HepG2 (cell line): ENCODE results near the gene NINL. TPM values are rescaled to one million over a fixed set of nuclear protein-coding genes. Genes with fewer than 3 reads are reported as not detected.

ENCODE experiments used
- AGO1 ChIP-seq: fragments of 200-400 bp; formaldehyde crosslinking; IDR thresholded peaks from 2 replicates; pipeline ENCODE4 v1.6.1; 2017; ENCODE audit warnings: mild to moderate bottlenecking, low read depth, low read length, moderate library complexity; ENCODE audit not compliant: poor library complexity, severe bottlenecking
- CBX2 ChIP-seq, 2 experiments: fragments of 200-600 bp in 1 of 2; sonication (generic); formaldehyde crosslinking in 1 of 2; IDR thresholded peaks; 2 replicates each; pipeline versions ENCODE4 v1.7.0 to v1.8.1; 2018 to 2022; ENCODE audit warnings: low read depth in 2 of 2, low read length in 1 of 2, mild to moderate bottlenecking in 1 of 2, missing genetic modification reagents in 1 of 2
- EP300 ChIP-seq, 3 experiments: sonication (generic) in 1 of 3; formaldehyde crosslinking in 1 of 3; IDR thresholded peaks; 2 replicates each; pipeline versions ENCODE4 v1.5.1 to v1.6.1; 2011 to 2020; ENCODE audit warnings: low read depth in 2 of 3, low read length in 2 of 3, borderline replicate concordance in 1 of 3, improper control_type of control experiment in 1 of 3, mild to moderate bottlenecking in 1 of 3, missing genetic modification reagents in 1 of 3, moderate library complexity in 1 of 3
- ETS1 ChIP-seq: sonication (generic); formaldehyde crosslinking; IDR thresholded peaks from 2 replicates; pipeline ENCODE4 v1.4.0; 2020; ENCODE audit warnings: missing genetic modification reagents
- FOXA3 ChIP-seq: IDR thresholded peaks from 2 replicates; pipeline ENCODE4 v1.6.1; 2016; ENCODE audit warnings: missing genetic modification reagents, missing compliant biosample characterization
- FOXK2 ChIP-seq: fragments of 450-650 bp; IDR thresholded peaks from 2 replicates; pipeline ENCODE4 v1.6.1; 2016
- FOXM1 ChIP-seq: sonication (generic); formaldehyde crosslinking; IDR thresholded peaks from 2 replicates; pipeline ENCODE4 v1.5.0; 2020; ENCODE audit warnings: missing genetic modification reagents
- HIVEP1 ChIP-seq: sonication (generic); formaldehyde crosslinking; IDR thresholded peaks from 2 replicates; pipeline ENCODE4 v1.4.0; 2020; ENCODE audit warnings: mild to moderate bottlenecking, missing genetic modification reagents
- JARID2 ChIP-seq: sonication (generic); formaldehyde crosslinking; IDR thresholded peaks from 2 replicates; pipeline ENCODE4 v1.8.1; 2023; ENCODE audit warnings: missing genetic modification reagents, inconsistent platforms; ENCODE audit not compliant: insufficient replicate concordance
- KLF9 ChIP-seq: IDR thresholded peaks from 2 replicates; pipeline ENCODE4 v1.6.1; 2016; ENCODE audit warnings: low read depth
- PATZ1 ChIP-seq: sonication (generic); formaldehyde crosslinking; IDR thresholded peaks from 2 replicates; pipeline ENCODE4 v1.4.0; 2020; ENCODE audit warnings: missing genetic modification reagents
- SMARCC2 ChIP-seq: fragments of 450-650 bp; IDR thresholded peaks from 2 replicates; pipeline ENCODE4 v1.6.1; 2017; ENCODE audit warnings: antibody characterized with exemption, mild to moderate bottlenecking
- TEAD2 ChIP-seq: sonication (generic); formaldehyde crosslinking; IDR thresholded peaks from 2 replicates; pipeline ENCODE4 v1.9.0; 2021; ENCODE audit warnings: missing genetic modification reagents
- TFDP1 ChIP-seq: IDR thresholded peaks from 2 replicates; pipeline ENCODE4 v1.6.1; 2016; ENCODE audit warnings: missing compliant biosample characterization, missing genetic modification reagents, borderline replicate concordance
- ZBTB7A ChIP-seq: sonication (generic); formaldehyde crosslinking; IDR thresholded peaks from 2 replicates; pipeline ENCODE4 v1.8.0; 2022; ENCODE audit warnings: mild to moderate bottlenecking, missing genetic modification reagents
- ZKSCAN5 ChIP-seq: sonication (generic); formaldehyde crosslinking; IDR thresholded peaks from 2 replicates; pipeline ENCODE4 v1.5.1; 2020; ENCODE audit warnings: mild to moderate bottlenecking, missing genetic modification reagents
- ZNF33A ChIP-seq: sonication (generic); formaldehyde crosslinking; IDR thresholded peaks from 2 replicates; pipeline ENCODE4 v1.5.1; 2020; ENCODE audit warnings: missing genetic modification reagents, mild to moderate bottlenecking, moderate library complexity, borderline replicate concordance
- ZNF567 ChIP-seq: sonication (generic); formaldehyde crosslinking; IDR thresholded peaks from 2 replicates; pipeline ENCODE4 v1.8.1; 2023; ENCODE audit warnings: mild to moderate bottlenecking, missing genetic modification reagents, borderline replicate concordance
- ZNF639 ChIP-seq: conservative IDR thresholded peaks from 2 replicates; pipeline ENCODE4 v1.6.1; 2018; ENCODE audit warnings: missing genetic modification reagents
- ZNF687 ChIP-seq: sonication (generic); formaldehyde crosslinking; IDR thresholded peaks from 2 replicates; pipeline ENCODE4 v1.5.1; 2020; ENCODE audit warnings: mild to moderate bottlenecking, missing genetic modification reagents, moderate library complexity
- ZNF713 ChIP-seq: sonication (generic); formaldehyde crosslinking; IDR thresholded peaks from 2 replicates; pipeline ENCODE4 v1.4.0; 2020; ENCODE audit warnings: mild to moderate bottlenecking, missing genetic modification reagents
- polyA plus RNA-seq, 8 experiments: library from polyadenylated mRNA; depleted of rRNA in 3 of 8; stranded (reverse) in 7 of 8; unstranded in 1 of 8; fragments of >200 nt; fragmentation: Illumina TruSeq in 4 of 8; extraction: Trizol in 4 of 8; gene quantifications; 2 replicates each; pipeline versions ENCODE4 v1.2.1 to v1.2.3, GENCODE V29; 2011 to 2016; ENCODE audit warnings: low read depth in 4 of 8, missing spikeins in 1 of 8, mixed read lengths in 1 of 8; ENCODE audit not compliant: insufficient read depth in 1 of 8
- total RNA-seq, 5 experiments: library from RNA; depleted of rRNA; stranded (reverse); fragments of >200 nt; fragmentation: Illumina TruSeq; extraction: Trizol; gene quantifications; 2 replicates each; pipeline ENCODE4 v1.2.3, GENCODE V29; 2016; ENCODE audit warnings: low read depth in 1 of 5

Gene NINL
- total and polyA plus RNA-seq, 2 of the 13 experiments (the other 11 are each of a cell fraction or from before 2014, with no cell fraction given): 32.3 to 34.3 TPM

- no peak for TF ChIP-seq PATZ1 (CRISPR knock-in tag)
- no peak for TF ChIP-seq ZNF639 (CRISPR knock-in tag)
- TF ChIP-seq ZKSCAN5 (CRISPR knock-in tag): no peak
- TF ChIP-seq ZBTB7A (CRISPR knock-in tag): 0 out of 2 replicates have a peak, but pooled peaks have one; percentile 28
- no peak for TF ChIP-seq TFDP1 (CRISPR knock-in tag)
- peak; percentile 29 to 76; a peak in 2 of 4 replicates for TF ChIP-seq EP300 (IDR thresholded peaks at IDR 0.05; ENCODE audit: low read depth in 2 of 2, low read length in 2 of 2)
- no peak for TF ChIP-seq EP300 (CRISPR knock-in tag; IDR thresholded peaks at IDR 0.05; ENCODE audit: borderline replicate concordance)
- TF ChIP-seq ETS1 (CRISPR knock-in tag): no peak
- TF ChIP-seq ZNF687: no peak
- no peak for TF ChIP-seq HIVEP1 (CRISPR knock-in tag)
- no peak for TF ChIP-seq FOXM1
- no peak for TF ChIP-seq KLF9 (CRISPR knock-in tag)
- peak; percentile 55; the same call in 1 of the 2 replicates for TF ChIP-seq FOXK2
- TF ChIP-seq FOXA3 (CRISPR knock-in tag): peak; percentile 68; the same call in 1 of the 2 replicates
- no peak for TF ChIP-seq ZNF567 (CRISPR knock-in tag)
- TF ChIP-seq SMARCC2: no peak
- TF ChIP-seq JARID2 (CRISPR knock-in tag): no peak
- TF ChIP-seq ZNF713: no peak
- TF ChIP-seq ZNF33A (CRISPR knock-in tag): no peak
- no peak for TF ChIP-seq CBX2 (IDR thresholded peaks at IDR 0.05; ENCODE audit: low read depth, low read length)
- no peak for TF ChIP-seq CBX2 (CRISPR knock-in tag; IDR thresholded peaks at IDR 0.05; ENCODE audit: low read depth)
- no peak for TF ChIP-seq TEAD2
- no peak for TF ChIP-seq AGO1
These were observed 59.5 kb downstream of the NINL start (continued) for GRCh38 chr20:25525867-25526266.
